ENCODE data around the gene GTF2H4. TPM values are rescaled to one million over a fixed set of nuclear protein-coding genes. Genes with fewer than 3 reads are reported as not detected.

Gene GTF2H4
- total and polyA plus RNA-seq, 2 of the 8 experiments (the other 6 are each of a cell fraction or from before 2014, with no cell fraction given): 42.3 to 53.4 TPM

GRCh38 chr6:30883685-30884520 lies 24.1 kb upstream of the GTF2H4 start, which contains the start of gene DDR1:
Gene DDR1 (plus strand): TSS chr6:30884519. CDS start chr6:30888730, 4,211 bp downstream.
- H2AK5ac ChIP-seq (ENCODE audit: low read depth, low read length): peak within 1 kb of the TSS; percentile 57; the same call in 1 of the 2 replicates
- H3K4ac ChIP-seq (replicated peaks; ENCODE audit: insufficient read length, low read depth, low read length): peak within 1 kb of the TSS; percentile 91
- H3K9me3 ChIP-seq (ENCODE audit: insufficient read depth in 2 of 2, low read depth in 1 of 2, low read length in 1 of 2): no peaks in the 10 kb centered on the region
- peaks cover 12 to 52% (median 37%) of the 10 kb centered on the region in 4 experiments for H3K4me1 ChIP-seq (replicated peaks in 1 of 4; ENCODE audit: control insufficient read depth in 3 of 4, insufficient read depth in 4 of 4, low read length in 3 of 4)
- H3K4me2 ChIP-seq (ENCODE audit: insufficient read depth in 1 of 2, low read depth in 2 of 2, low read length in 2 of 2): peak within 1 kb of the TSS; percentile 92 to 94
- H4K8ac ChIP-seq (ENCODE audit: extremely low read depth, insufficient read depth, low read length): no peak within 1 kb of the TSS; the same call in none of the 2 replicates
- H2BK15ac ChIP-seq (ENCODE audit: low read length): peak within 1 kb of the TSS; percentile 97; the same call in 1 of the 2 replicates
- peak within 1 kb of the TSS; percentile 57 to 86 (median 80) for H3K4me3 ChIP-seq (ENCODE audit: extremely low read depth in 1 of 4, insufficient read depth in 2 of 4, low read depth in 3 of 4, low read length in 4 of 4)
- peak within 1 kb of the TSS; percentile 57 to 73 (median 69) for H3K9ac ChIP-seq (replicated peaks in 1 of 4; ENCODE audit: extremely low read depth in 1 of 4, low read depth in 3 of 4, low read length in 3 of 4)
- peak within 1 kb of the TSS; percentile 99 for H3K18ac ChIP-seq (ENCODE audit: extremely low read depth, low read length)
- peak within 1 kb of the TSS; percentile 96 for H2BK5ac ChIP-seq (ENCODE audit: low read depth, low read length)
- peak within 1 kb of the TSS; percentile 86 for H3K27ac ChIP-seq (ENCODE audit: low read depth, low read length)
- 1% methylated on average over 15 of the region's 62 CpGs; no CpG with 5 or more reads in 1 of the 2 experiments for WGBS, 2 experiments (ENCODE audit: extremely low coverage in 1 of 2, insufficient coverage in 1 of 2, insufficient read length in 1 of 2, insufficient replicate concordance in 2 of 2, low coverage in 1 of 2, low lambda C conversion rate in 2 of 2, missing lambda C conversion rate in 1 of 2)
- H2AFZ ChIP-seq (ENCODE audit: low read length): no peak within 1 kb of the TSS
- peak within 1 kb of the TSS; percentile 87; the same call in 1 of the 2 replicates for H2BK20ac ChIP-seq (ENCODE audit: low read length)
- peak within 1 kb of the TSS; percentile 7 for H3K14ac ChIP-seq (ENCODE audit: insufficient read length)
- H3K27me3 ChIP-seq (replicated peaks in 1 of 4; ENCODE audit: control insufficient read depth in 3 of 4, extremely low read depth in 1 of 4, insufficient read depth in 3 of 4, low read length in 3 of 4): no peaks in the 10 kb centered on the region
- ChIA-PET CTCF (ENCODE audit: partially characterized antibody) (interaction anchor here (1.0 to 29.0 kb wide), 10 partner anchors 8 to 205 kb away, joined by 4 to 610 read pairs (median 16); partner anchors contain the start of gene VARS2), POLR2A (ENCODE audit: partially characterized antibody) (interaction anchor here (0.8 to 19.5 kb wide), 20 partner anchors 10 to 288 kb away, joined by 3 to 452 read pairs (median 4); partner anchors contain the start of genes FLOT1, GTF2H4, IER3 and MDC1)
- peak within 1 kb of the TSS; percentile 65 for H2BK12ac ChIP-seq (ENCODE audit: low read depth, low read length)
- peak within 1 kb of the TSS; percentile 57 for H4K91ac ChIP-seq (replicated peaks; ENCODE audit: insufficient read length, low read length)
- H3K23ac ChIP-seq (ENCODE audit: insufficient read length): no peak within 1 kb of the TSS
- H3K79me2 ChIP-seq (ENCODE audit: control insufficient read depth in 1 of 2, insufficient read depth in 2 of 2, low read length in 2 of 2): peaks cover 7 to 62% of the 10 kb centered on the region in 2 experiments
- H4K5ac ChIP-seq (ENCODE audit: insufficient read length, low read depth, low read length): peak within 1 kb of the TSS; percentile 84
- peak within 1 kb of the TSS; percentile 72 for H3K56ac ChIP-seq (replicated peaks; ENCODE audit: insufficient read length, low read depth, low read length)
- peaks cover 15% of the 10 kb centered on the region for H3K79me1 ChIP-seq (ENCODE audit: low read depth, low read length)
- peaks cover 0 to 14% of the 10 kb centered on the region in 2 experiments for H4K20me1 ChIP-seq (replicated peaks in 1 of 2; ENCODE audit: control insufficient read depth in 1 of 2, insufficient read depth in 2 of 2, low read length in 2 of 2)
- H2BK120ac ChIP-seq (replicated peaks; ENCODE audit: low read depth, low read length): peak within 1 kb of the TSS; percentile 58
- H3K36me3 ChIP-seq (ENCODE audit: control insufficient read depth in 2 of 4, insufficient read depth in 4 of 4, low read length in 3 of 4): peaks cover under 1 to 5% (median 3%) of the 10 kb centered on the region in 4 experiments; a peak in 4 of 8 replicates
- DNase-seq (ENCODE audit: low read depth in 1 of 2, low spot score in 2 of 2): peak in 1 of 2 experiments; percentile 76
- no peak for FAIRE-seq
- H3K23me2 ChIP-seq (ENCODE audit: low read depth, low read length): peaks cover 38% of the 10 kb centered on the region

Measured in H1 (cell line).